GM18861 (cell line): ENCODE data around the gene TOMM40.
"Not testable (repeated sequence)": the region's sequence is repeated elsewhere in the genome, so short reads cannot be mapped to it uniquely, and the experiment has no call there.

Experiments used
- ATAC-seq: cut with Tn5 transposase; IDR thresholded peaks from one replicate; pipeline ENCODE4 v1.9.1; 2021; ENCODE audit not compliant: unreplicated experiment

TOMM40 gene

DNA sequence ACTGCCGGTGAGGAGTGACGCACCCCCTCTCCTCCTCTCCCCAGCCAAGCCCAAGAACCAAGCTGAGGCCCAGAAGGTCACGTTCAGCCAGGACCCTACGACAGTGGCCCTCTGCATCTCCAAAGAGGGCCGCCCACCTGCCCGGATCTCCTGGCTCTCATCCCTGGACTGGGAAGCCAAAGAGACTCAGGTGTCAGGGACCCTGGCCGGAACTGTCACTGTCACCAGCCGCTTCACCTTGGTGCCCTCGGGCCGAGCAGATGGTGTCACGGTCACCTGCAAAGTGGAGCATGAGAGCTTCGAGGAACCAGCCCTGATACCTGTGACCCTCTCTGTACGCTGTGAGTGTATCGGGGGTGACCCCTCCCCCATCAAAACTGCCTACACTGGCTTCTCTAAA is 19.2 kb upstream of the TOMM40 start:
- no peak for ATAC-seq

DNA sequence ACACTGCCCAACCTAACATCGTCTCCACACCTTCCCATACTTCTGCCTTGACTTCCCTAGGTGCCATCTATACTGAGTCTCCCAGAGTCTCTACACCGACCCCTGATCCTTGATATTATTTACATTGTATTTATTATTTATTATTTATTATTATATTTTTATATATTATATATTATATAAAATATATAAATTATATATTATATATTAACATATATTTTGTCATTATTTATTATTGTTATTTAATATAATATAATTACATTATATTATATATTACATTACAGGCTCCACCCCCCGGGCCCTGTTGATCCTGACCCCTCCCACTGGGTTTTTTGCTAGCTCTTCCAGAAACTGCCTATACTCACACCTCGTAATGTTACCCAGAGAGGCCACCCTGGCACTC is 18.4 kb upstream of the TOMM40 start:
- ATAC-seq: no peak

DNA sequence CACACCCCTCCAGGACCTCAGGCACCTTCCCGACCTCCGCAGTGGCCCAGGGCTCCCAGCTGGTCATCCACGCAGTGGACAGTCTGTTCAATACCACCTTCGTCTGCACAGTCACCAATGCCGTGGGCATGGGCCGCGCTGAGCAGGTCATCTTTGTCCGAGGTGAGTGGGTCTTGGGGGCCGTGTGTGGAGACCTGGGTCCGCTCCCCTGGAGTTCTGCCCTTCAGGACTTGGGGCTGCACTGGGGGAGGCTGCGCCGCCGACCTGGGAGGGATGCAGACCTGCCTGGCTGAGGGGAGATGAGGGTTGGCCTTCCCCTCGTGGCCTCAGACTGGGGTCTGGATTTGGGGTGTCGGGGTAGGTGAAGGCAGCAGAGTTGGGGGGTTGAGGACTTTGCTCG is 16.7 kb upstream of the TOMM40 start:
- no peak for ATAC-seq

DNA sequence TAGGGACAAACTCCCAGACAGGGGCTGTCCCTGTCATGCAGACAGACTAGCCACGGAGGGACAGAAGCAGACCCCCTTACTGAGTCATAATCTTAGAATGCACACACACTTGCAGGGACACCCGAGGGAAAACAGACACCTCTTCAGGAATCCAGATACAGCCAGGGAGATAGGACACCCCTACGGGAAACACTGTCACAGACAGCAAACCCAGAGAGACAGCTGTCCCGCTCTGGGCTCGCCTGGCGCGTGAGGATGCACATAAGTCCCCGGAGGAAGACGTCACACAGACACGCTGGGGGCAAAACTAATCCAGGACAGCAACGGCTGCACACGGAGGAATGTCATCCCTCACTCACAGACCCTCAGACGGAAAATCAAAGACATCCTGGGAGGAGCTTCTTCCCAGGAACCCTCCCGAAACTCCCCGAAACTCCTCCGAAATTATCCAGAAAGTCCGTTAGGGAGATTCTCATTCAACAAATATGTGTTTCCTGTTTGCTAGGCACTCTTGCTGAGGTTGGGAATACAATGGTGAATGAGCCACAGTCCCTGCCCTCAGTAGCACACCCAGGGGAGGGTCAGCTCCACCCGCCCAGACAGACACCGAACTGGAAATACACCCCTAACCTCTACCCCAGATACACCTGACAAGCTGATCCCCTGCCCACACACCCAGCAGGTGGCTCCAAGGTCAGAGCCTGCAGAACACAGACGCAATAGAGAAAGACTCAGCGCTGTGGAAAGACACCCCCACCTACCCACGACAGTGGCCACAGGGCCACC is 15.2 kb upstream of the TOMM40 start:
- ATAC-seq: no peak

DNA sequence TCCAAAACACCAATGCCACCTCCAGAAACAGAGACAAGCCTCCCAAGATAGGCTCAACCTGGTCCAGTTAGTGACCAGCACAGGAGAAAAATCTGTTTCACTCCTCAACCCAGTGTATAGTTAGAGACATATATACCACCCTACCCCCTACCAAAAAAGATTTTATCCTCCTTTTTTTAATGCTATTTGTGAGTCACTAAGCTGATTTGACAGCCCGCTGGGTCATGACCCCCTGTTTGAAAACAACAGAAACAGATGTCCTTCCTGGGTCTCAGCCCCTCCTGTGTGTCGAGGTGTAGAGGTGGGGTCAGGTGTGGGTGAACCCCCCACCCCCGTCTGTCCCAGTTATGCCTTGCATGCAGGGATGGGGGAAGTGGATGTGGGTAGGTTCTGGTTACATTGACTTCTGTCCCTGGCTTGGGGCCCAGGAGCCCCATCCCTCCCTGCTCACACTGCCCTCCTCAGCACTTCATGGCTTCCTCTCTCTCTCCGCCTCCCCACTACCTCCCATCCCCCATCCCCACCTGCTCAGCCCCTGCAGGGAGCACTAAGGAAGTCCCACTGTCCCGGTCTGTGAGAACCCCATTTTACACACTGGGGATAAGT is 14.0 kb upstream of the TOMM40 start:
- ATAC-seq: no peak

DNA sequence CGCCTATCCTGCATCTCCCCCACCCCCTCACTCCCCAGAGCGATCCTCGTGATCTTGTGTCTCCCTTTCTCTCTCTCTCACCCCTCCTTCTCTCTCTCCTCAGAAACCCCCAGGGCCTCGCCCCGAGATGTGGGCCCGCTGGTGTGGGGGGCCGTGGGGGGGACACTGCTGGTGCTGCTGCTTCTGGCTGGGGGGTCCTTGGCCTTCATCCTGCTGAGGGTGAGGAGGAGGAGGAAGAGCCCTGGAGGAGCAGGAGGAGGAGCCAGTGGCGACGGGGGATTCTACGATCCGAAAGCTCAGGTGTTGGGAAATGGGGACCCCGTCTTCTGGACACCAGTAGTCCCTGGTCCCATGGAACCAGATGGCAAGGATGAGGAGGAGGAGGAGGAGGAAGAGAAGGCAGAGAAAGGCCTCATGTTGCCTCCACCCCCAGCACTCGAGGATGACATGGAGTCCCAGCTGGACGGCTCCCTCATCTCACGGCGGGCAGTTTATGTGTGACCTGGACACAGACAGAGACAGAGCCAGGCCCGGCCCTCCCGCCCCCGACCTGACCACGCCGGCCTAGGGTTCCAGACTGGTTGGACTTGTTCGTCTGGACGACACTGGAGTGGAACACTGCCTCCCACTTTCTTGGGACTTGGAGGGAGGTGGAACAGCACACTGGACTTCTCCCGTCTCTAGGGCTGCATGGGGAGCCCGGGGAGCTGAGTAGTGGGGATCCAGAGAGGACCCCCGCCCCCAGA is 12.8 kb upstream of the TOMM40 start:
- ATAC-seq: no peak

DNA sequence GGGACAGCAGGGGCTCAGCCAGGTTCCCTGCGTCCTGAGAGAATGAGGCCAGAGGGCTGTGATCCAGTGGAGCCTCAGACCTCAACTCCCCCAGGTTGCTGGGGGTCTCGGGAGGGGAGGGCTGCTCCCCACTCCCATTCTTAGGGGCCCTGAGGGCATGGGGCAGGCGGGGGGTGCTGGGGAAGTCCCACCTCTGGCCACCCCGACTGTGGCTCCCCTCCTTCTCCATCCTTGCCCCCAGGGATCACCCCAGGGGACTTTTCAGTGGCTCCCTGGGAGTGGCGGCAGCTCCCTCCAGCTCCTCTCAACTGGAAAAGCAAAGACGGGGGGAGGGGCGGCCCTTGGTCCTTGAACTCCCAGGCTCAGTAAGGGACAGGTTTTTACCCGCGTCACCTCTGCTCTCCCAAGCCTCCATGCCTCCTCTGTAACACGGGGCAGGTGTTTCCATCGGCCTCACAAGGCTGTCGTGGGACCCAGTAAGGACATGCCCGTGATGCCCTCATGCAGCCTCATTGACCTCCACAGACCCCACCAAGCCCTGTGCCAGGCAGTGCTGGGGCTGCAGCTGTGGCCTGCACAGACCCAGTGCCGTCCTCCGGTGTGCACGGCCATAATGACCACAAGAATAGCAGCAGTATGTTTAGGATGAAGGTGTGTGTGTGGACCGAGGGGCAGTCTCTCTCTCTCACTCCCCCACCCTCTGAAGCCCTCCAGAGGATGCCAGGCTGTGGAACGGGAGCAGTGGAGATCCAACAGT is 11.6 kb upstream of the TOMM40 start:
- ATAC-seq: no peak

DNA sequence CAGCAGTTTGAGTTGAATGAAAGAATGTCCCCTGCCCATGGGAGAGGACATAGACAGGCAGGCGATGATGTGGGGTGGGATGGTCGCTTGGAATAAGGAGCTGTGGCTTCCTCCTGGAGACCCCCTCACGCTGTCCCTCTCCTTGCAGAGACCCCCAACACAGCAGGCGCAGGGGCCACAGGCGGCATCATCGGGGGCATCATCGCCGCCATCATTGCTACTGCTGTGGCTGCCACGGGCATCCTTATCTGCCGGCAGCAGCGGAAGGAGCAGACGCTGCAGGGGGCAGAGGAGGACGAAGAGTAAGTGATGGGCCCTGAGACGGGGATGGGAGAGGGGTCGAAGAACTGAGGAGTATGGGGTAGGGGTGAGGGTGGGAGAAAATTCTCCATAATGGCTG is 9.0 kb upstream of the TOMM40 start:
- ATAC-seq: no peak

DNA sequence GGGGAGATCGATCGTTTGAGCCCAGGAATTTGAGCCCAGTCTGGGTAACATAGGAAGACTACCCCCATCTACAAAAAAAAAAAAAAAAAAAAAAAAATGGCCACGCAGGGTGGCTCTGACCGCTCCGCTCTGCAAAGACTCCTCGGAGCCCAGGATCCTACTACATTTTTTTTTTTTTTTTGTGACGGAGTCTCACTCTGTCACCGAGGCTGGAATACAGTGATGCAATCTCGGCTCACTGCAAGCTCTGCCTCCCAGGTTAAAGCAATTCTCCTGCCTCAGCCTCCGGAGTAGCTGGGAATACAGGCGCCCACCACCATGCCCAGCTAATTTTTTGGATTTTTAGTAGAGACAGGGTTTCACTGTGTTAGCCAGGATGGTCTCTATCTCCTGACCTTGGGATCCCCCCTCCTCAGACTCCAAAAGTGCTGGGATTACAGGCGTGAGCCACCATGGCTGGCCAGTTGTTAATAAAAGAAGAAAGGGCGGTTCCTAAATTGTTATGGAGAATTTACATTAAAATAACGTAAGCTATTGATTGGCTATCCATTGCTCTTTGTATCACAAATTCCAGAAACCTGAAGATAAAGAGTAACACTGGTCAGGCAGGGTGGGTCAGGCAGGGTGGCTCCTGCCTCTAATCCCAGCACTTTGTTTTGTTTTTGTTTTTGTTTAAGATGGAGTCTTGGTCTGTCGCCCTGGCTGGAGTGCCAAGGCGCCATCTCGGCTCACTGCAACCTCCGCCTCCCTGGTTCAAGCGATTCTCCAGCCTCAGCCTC is 8.2 kb upstream of the TOMM40 start:
- ATAC-seq: not testable (repeated sequence)

DNA sequence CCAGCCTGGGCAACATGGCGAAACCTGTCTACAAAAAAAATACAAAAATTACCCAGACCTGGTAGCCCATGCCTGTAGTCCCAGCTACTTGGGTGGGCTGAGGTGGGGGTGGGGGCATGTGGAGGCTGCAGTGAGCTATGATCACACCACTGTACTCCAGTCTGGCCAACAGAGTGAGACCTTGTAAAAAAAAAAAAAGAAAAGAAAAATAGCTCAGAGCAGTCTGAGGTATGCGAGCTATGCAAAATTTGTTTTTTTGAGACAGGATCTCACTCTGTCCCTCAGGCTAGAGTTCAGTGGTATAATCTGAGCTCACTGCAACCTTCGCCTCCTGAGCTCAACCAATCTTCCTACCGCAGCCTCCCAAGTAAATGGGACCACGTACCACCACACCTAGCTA is 7.1 kb upstream of the TOMM40 start:
- no peak for ATAC-seq

DNA sequence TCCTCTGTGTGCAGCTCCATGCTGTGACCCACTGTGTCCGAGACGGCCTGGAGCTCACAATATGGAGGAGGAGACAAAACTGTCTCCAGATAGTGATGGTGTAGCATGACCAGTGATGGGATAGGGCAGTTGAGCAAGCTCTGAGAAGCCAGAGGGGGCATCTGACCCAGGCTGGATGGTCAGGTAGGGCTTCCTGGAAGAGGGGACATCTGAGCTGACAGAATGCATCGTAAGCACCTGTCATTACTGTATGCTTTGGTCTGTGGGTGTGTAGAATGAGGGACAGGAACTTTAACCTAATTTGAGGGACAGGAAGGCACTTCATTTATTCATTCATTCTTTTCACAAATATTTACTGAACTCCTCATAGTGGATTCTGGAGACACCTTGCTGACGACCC is 6.5 kb upstream of the TOMM40 start:
- no peak for ATAC-seq

DNA sequence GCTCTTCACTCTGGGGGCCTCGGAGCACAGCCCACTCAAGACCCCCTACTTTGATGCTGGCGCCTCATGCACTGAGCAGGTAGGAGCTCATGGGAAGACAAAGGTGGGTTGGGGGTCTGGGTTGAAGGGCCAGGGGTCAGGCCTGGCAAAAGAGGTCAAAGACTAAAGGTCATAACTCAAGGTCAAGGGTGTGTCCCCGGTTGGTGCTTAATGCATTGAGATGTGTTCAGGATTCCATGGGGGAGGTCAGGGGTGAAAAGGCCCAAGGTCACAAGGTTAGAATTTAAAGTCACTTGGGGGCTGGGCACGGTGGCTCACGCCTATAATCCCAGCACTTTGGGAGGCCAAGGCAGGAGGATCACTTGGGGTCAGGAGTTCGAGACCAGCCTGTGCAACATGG is 4.9 kb upstream of the TOMM40 start:
- no peak for ATAC-seq

DNA sequence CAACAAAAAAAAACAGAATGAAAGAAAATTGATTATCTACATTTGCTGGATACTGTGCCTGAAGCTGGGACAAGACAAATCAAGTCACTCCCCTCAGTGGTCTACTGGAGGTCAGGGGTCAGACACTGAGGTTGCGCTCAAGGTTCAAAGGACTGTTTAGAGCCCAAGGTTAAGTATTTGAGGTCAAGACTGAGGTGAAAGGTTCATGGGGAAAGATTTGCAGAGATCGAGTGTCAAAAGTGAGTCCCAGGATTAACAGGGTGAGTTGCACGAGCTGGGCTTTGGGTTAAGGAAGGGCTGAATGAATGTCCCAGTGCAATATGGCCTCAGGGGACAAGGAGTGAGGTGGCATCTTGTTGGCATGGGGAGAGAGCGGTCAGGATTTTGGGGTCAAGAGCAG is 3.4 kb upstream of the TOMM40 start:
- ATAC-seq: no peak

DNA sequence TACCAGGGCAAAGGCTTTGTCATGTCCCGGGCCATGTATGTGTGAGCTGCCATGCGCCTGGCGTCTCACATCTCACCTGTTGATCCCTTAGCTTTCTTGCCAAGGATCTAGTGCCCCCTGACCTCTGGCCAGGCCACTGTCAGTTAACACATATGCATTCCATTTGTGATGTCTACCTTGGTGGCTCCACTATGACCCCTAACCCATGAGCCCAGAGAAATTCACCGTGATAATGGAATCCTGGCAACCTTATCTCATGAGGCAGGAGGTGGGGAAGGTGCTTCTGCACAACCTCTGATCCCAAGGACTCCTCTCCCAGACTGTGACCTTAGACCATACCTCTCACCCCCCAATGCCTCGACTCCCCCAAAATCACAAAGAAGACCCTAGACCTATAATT is 2.7 kb upstream of the TOMM40 start:
- not testable (repeated sequence) for ATAC-seq

DNA sequence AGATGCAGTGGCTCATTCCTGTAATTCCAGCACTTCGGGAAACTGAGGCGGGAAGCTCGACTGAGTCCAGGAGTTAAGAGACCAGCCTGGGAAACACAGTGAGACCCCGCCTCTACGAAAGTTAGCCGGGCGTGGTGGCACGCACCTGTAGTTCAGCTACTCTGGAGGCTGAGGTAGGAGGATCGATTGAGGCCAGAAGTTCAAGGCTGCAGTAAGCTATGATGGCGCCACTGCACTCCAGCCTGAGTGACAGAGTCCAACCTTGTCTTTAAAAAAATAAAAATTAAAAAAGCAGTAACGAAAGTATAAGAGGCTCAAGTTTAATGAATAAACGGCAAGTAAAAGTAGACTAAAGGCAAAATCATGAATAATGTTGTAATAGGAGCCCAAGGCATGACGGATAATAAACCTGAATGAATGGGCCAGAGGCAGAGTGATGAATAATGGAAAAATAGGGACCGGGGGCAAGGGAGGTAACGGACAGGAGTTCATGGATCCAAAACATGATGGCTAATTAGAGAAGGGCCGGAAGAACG is 1.2 kb upstream of the TOMM40 start:
- ATAC-seq: no peak

DNA sequence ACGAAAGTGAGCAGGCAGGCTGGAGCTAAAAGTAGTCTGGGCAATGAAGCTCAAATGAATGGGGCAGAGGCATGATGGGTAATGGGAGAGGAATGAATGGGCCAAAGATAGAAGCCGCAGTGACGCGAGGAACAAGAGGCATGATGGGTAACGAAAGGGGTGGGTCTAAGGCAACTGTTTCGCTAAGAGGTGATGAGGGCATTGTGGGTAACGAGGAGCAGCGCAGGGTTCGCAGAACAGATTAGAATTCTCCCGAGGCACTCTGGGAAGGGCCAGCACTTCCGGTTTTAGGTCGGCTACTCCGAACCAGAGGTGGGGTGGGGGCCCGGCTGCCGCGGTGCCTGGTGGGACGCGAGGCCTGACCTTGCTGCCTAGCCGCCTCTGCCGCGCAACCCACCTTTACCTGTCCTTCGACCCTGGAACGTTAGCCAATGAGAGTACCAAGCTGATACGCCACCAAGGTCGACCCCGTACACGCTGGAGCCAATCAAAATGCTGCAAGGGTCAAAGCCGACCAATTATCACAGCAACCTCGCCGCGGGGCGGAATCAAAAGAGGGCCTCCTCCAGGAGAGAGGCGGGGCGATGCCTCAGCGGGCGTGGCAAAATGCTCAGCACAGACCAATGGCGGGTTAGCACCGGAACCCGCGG is 563 bp upstream of the TOMM40 start:
- peak; percentile 76 for ATAC-seq

DNA sequence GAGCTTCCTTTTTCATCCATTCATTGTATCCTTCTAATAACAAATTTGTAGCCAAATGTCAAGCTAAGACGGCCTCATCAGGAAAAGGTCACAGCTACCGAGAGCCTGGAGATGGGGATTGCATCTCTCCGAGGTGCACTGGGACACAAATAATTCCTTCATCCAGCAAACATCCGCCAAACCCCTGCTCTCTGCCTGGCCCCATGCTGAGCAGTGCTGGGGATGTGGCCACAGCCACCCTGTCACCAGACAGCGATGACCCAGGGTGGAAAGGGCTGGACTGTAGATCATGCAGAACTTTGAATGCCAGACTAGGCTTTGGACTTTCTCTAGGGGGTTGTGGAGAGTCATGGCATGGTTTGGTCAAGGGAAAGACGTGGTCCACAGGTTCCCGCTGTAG is 1.9 kb downstream of the TOMM40 start:
- ATAC-seq: no peak

DNA sequence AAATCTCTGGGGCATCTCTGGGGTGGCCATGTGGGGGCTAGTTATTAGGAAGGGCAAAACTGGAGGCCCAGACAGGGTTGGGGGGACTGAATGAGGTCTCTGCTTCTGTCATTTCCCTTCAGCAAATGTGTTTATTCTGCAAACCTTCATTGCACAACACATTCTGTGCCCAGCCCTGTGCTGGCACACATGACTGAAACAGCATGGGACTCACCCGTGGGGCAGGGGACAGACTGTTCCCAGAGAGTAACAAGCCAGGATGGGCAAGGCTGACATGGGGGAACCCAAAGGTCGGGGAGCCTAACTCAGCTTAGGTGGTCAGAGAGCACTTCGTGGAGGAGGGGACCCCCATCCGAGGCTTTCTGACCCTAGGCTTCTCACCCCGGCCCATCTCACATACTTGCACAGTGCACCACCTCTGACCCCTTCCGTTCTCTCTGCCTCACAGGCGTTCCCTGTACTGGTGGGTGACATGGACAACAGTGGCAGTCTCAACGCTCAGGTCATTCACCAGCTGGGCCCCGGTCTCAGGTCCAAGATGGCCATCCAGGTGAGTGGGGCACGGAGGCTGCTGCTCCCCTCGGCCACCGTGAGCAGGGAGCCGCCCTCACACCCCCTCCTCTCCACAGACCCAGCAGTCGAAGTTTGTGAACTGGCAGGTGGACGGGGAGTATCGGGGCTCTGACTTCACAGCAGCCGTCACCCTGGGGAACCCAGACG is 2.4 kb downstream of the TOMM40 start:
- no peak for ATAC-seq

DNA sequence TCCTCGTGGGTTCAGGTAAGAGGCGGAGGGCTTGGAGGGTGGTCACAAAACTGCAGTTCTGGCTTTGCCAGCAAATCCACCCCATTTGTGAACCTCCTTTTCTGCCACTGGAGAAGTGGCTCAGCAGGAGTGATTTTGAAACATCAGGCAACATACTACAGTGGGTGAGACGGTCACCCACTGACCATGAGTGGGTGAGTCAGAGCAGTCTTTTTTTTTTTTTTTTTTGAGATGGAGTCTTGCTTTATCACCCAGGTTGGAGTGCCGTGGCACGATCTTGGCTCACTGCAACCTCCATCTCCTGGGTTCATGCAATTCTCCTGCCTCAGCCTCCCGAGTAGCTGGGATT is 3.0 kb downstream of the TOMM40 start:
- no peak for ATAC-seq
